G401 (cell line): ENCODE data around the gene SYNDIG1. TPM values are rescaled to one million over a fixed set of nuclear protein-coding genes. Genes with fewer than 3 reads are reported as not detected.

ENCODE experiments used
- DNase-seq: peaks from one replicate; pipeline ENCODE4 v3.0.0-alpha.2; 2015; ENCODE audit warnings: low spot score
- in situ Hi-C: cut with HindIII; loops from 2 replicates; pipeline ENCODE4 v1.10.0; 2016; ENCODE audit warnings: low sequenced_read_pairs, mixed read lengths
- total RNA-seq: library from RNA; depleted of rRNA; stranded (reverse); fragments of >200 nt; shearing (Covaris generic); gene quantifications from 2 replicates; pipeline ENCODE4 v1.2.3, GENCODE V29; 2014

SYNDIG1 gene
- total RNA-seq, 1 experiment from 2014 or later: not detected

GRCh38 chr20:24445510-24446170, 23.8 kb upstream of the SYNDIG1 start:
- in situ Hi-C loops: no loop called here
- no peak for DNase-seq

DNA sequence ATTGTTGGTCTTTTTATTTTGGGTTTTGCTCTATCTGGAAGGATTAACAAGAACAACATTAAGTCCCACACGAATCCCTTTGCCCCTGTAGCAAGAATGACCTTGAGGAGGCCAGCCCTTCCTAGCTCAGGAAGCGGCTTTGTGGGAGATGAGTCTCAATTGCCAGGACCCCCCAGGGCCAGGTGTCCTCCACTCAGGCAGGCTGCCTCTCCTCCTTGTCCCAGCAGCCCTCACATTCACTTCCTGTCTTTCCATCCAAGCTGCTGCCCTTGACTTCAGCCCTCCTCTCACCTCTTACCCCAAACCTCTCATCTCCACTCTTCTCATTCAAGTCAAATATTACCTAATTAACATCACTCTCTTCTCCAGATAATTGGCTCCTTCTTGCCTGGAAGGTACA, 22.6 kb upstream of the SYNDIG1 start:
- in situ Hi-C loops: no loop called here

GRCh38 chr20:24448170-24448569, 21.3 kb upstream of the SYNDIG1 start:
- in situ Hi-C loops: no loop called here
- DNase-seq: no peak

More for the DNA sequence above, 22.6 kb upstream of the SYNDIG1 start:
- no peak for DNase-seq

DNA sequence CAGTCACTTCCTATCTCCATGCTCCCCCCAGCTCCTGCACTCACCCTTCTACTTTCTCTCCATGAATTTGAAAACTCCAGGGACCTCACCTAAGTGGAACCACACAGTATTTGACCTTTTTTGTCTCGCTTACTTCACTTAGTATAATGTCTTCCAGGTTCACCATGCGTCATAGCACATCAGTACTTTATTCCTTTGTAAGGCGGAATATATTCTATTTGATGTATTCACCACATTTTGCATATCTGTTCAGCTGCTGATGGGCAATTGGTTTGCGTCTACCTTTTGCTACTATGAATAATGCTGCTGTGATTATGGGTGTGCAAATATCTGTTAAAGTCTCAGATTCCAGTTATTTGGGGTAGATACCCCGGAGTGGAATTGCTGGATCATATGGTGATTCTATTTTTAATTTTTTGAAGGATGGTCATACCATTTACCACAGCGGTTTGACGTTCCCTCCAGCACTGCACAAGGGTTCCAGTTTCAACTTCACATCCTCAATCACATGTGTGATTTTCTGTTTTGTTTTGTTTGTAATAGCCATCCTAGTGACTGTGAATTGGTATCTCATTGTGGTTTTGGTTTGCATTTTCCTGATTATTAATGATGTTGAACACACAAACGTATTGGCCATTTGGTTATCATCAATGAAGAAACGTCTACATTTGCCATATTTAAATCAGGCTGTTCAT, 20.3 kb upstream of the SYNDIG1 start:
- in situ Hi-C loops: no loop called here

DNA sequence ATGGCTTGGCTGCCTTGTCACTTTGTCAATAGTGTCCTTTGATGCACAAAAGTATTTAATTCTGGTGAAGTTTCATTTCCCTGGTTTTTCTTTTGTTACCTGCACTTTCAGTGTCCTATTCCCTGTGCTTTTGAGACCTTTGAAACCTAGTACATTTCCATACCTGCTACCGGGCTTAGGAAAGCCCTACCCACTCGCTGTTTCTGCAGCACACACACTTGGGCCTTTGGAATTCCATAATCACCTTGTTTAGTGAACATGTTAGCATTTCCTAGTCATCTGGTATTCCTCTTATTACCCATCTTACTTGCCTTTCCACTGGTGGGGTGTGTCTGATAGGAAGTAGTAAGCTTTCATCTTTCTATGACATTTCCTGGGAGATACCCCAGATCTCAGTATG, 19.3 kb upstream of the SYNDIG1 start:
- no peak for DNase-seq
- in situ Hi-C loops: no loop called here

More for the DNA sequence above, 20.3 kb upstream of the SYNDIG1 start:
- no peak for DNase-seq

DNA sequence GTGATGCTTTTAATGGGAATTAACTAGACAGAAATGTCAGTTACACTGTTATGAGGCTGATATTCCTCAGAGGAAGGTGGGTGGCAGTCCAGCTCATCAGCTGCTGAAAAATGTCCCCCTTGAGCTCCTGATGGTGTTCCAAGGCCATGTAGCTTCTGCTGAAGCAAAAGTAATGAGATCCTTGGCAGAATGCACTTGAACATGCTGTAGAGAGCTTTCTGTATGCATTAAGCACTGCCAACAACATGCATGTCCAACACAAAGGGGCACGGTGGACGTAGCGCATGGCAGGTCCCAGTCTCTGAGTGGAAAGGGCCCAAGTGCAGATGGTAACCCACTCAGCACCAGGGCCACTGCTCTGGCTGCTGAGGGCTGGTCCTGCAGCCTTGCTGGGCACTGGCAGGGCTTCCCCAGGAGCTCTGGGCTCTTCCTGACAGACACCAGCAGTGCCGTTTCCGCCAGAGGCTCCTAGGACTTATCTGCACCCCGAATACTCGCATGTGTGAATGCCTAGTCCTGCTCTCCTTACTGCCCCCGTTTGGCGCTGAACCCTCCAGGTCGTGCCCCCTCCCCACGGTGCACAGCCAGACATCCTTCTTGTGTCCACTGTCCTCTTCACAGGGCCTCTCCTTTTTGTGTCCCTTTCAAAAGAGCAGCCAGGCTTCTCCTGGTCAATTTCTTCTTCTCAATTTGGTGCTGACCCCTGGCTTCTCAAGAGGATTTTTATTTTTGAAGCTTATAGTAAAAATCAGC, 18.6 kb upstream of the SYNDIG1 start:
- in situ Hi-C loops: no loop called here
- DNase-seq: peak; percentile 64

GRCh38 chr20:24451428-24451827, 18.0 kb upstream of the SYNDIG1 start:
- no peak for DNase-seq
- in situ Hi-C loops: no loop called here

DNA sequence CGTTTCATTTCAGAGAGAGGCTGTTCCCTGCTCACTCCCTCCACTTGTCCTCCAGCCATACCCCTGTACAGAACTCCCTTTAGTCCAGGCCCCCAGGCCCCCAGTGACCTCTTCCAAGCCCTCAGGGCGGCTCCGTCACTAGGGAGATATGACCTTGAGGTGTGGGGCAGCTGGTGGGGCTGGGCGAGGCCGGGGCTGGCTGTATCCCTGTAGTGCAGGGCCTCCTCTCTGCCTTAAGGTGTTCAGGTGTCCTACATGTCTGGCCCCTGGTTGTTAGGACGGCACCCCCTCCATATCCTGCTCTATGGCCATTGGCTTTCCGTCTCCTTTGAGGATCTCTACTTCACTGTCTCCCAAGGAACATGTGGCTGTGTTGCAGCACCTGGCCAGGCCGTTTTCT, 17.4 kb upstream of the SYNDIG1 start:
- DNase-seq: no peak

DNA sequence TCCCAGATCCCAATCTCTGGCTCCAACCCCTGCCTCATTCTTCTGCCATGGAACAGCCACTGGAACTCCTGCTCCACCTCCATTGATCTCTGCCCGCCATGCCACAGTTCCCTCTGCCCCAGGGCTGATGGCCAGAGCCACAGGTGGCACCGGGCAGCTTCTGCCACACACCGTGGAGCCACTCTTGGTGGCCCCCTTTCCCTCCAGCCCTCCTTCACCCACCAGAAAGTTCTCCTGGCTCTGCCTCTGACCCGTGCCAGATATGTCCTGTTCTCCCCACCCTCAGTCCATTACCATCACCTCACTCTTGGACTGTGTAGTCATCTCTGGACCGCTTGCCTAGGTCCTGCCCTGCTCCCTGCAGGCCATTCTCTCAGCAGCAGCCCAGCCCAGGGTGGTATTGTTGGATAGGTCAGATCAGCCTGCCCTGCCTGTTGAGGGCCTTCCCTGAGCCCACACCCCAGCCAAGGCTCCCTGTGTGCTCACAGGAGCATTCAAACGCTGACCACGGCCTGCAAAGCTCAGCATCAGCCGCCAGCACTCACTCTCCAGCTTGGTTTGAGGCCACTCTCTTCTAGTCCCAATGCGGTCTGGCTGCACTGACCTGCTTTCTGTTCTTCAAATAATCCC, 16.8 kb upstream of the SYNDIG1 start:
- DNase-seq: no peak
- in situ Hi-C loops: no loop called here

More for the DNA sequence above, 17.4 kb upstream of the SYNDIG1 start:
- in situ Hi-C loops: no loop called here

DNA sequence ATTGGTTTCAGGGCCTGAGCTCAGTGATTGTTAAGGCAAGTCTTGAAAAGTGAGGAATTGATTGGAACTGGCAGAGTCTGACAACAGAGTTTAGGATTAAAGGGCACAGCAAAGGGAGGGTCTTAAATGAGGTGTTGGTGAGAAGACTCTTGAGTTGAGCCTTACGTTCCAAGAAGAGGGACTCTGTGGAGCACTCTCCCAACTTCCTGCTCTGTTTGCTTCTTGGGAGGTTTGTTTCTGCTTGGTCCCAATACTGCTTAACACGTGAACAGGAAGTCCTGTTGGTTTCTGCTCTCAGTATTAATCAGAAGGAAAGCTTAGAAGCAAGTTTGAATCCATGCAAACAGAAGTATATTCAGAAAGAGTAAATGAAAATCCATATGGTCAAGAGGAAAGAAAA, 15.6 kb upstream of the SYNDIG1 start:
- no peak for DNase-seq
- in situ Hi-C loops: no loop called here

DNA sequence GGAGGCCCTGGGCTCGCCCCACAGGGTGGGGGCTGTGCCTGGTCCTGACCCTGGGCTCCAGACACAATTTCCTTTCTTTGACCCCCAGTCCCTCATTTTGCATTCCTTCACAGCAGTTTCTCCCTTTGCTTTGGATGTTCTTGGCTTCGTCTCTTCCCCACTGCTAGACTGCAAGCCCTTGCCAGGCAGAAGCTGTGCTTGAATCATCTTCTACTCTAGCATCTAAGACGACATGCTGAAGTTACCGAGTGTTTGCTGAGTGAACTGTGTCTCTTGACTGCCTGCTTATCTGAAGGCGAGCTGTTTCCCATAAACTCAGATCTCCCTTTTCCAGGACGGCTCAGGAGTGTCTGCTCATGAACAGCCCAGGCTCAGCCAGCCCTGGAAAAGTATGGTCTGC, 14.3 kb upstream of the SYNDIG1 start:
- DNase-seq: no peak

GRCh38 chr20:24456398-24456781, 13.0 kb upstream of the SYNDIG1 start:
- in situ Hi-C loops: no loop called here
- no peak for DNase-seq

More for the DNA sequence above, 14.3 kb upstream of the SYNDIG1 start:
- in situ Hi-C loops: no loop called here

DNA sequence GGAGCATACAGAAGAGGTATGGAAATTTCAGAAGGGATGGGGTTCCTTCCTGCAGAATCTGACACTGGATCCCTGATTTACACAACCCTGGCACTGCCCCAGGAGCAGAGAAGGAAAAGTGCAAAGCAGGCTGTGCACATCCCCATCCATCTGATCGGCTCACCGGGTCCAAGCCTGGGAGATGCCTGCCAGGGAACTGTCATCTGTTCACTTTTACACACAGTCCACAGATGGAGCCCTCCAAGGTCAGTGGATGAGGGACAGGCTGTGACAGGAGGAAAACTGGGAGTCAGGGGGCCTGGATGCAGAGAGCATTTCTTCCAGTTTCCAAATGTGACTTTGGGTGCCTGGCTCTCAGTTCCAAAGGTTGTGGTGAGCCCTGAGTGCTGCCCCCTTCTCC, 11.0 kb upstream of the SYNDIG1 start:
- DNase-seq: peak; percentile 69
- in situ Hi-C loops: no loop called here

- in situ Hi-C loops: no loop called here
- no peak for DNase-seq
Observed at GRCh38 chr20:24459733-24460132, 9.7 kb upstream of the SYNDIG1 start.

DNA sequence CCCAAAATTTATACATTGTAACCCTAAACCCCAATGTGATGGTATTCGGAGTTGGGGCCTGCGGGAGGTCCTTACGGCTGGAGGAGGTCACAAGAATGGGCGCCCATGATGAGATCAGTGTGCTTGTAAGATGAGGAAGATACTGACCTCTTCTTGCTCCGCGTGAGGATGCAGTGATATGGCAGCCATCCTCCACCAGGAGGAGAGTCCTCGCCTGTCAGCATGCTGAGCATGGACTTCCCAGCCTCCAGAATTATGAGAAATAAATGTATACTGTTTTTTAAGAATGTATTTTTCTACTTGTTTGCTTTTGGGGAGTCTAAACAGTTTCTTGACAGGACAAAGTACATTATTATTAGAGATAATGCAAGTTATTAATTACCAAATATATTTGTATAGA, 8.7 kb upstream of the SYNDIG1 start:
- in situ Hi-C loops: no loop called here
- DNase-seq: no peak

DNA sequence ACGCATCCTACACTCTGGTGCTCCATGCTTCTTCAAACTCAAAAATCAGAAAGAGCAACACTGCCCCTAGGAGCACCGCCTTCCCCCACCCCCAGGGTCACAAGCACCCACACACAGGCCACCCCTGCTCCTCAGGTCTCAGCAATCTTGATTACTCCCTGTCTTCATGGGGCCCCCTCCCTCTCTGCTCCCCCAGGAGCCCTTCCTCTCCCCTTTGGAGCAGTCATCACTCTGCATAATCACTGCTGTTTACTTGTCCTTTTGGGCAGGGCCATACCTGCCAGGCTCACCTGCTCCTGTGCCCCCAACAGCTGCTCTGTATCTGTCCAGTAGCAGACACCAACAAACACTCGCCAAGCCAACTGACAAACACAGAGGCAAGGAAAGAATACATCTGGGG, 7.6 kb upstream of the SYNDIG1 start:
- DNase-seq: no peak
- in situ Hi-C loops: no loop called here

GRCh38 chr20:24462460-24463010, 6.9 kb upstream of the SYNDIG1 start:
- in situ Hi-C loops: no loop called here

DNA sequence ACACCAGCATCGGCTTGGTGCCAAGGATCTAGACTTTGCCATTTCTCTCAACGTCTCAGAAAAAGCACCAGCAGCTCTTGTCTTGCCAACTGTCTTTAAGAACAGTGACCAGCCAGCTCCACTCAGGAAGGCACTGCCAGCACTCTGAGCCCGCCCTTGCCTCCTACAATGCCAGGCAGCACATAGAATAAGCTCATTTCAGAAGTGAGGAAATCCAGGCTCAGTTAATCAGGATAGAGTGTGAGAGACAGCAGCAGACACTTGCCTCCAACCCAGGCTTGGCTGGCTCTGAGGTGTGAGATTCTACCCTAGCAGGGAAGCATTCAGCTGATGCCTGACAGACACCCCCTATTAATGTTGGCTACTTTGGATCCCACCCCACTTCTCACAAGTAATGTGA, 4.3 kb upstream of the SYNDIG1 start:
- in situ Hi-C loops: no loop called here
- DNase-seq: no peak

More at GRCh38 chr20:24462460-24463010, 6.9 kb upstream of the SYNDIG1 start:
- no peak for DNase-seq

DNA sequence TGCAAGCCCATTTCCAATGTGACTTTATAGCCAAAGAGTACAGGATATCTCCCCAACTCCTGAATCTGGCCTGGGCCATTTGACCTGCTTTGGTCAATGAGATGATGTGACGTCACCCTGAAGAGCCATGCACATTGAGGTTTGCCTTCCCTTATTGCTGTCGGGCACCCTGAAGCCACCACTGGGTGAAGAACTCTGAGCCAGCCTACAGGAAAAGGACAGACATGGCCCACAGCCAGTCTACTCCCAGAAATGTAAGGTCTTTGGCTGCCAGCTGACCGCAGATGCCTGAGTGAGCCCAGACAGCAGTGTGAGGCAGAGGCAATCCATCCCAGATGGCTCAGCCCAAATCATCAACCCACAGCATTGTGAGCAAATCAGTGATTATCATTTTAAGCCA, 3.7 kb upstream of the SYNDIG1 start:
- in situ Hi-C loops: no loop called here
- peak; percentile 58 for DNase-seq
